Measurements from ENCODE around the gene ADGRG1. TPM values are rescaled to one million over a fixed set of nuclear protein-coding genes. Genes with fewer than 3 reads are reported as not detected.

The ADGRG1 gene
- total RNA-seq, 1 experiment from 2014 or later, result 2.0 TPM

GRCh38 chr16:57646388-57647039 is 18.1 kb downstream of the ADGRG1 start (continued):
- TF ChIP-seq ARID4B (CRISPR knock-in tag; IDR thresholded peaks at IDR 0.05; ENCODE audit: borderline replicate concordance) (no peak), STAT6 (CRISPR knock-in tag; conservative IDR thresholded peaks at IDR 0.05; ENCODE audit: low read depth) (no peak)

- Mint-ChIP-seq H3K4me3 (no peak overlapping the region), H3K27me3 (ENCODE audit: low read depth) (no peaks in the 10 kb centered on the region; the same call in 1 of the 2 replicates), H3K36me3 (no peaks in the 10 kb centered on the region), H3K9me3 (no peaks in the 10 kb centered on the region), H3K4me1 (no peaks in the 10 kb centered on the region), H3K27ac (no peak overlapping the region)
- TF ChIP-seq GABPB1 (CRISPR knock-in tag; IDR thresholded peaks at IDR 0.05), result no peak
- TF ChIP-seq STAT6 (CRISPR knock-in tag; conservative IDR thresholded peaks at IDR 0.05; ENCODE audit: low read depth), result no peak
- ATAC-seq, result no peak
- no peak for DNase-seq (ENCODE audit: low spot score)
- ChIA-PET CTCF (interaction anchor here (0.6 to 5.5 kb wide), 12 partner anchors 17 to 88 kb away, joined by 3 to 53 read pairs (median 8); partner anchors contain the start of genes ADGRG1 and KATNB1), POLR2A (interaction anchor here (0.6 to 0.7 kb wide), 2 partner anchors 62 to 110 kb away, joined by 3 to 6 read pairs; no protein-coding TSS in a partner anchor)
Measured at GRCh38 chr16:57647136-57647875, 18.9 kb downstream of the ADGRG1 start.

- ATAC-seq, result no peak
- CTCF ChIA-PET, result interaction anchor here (0.6 to 5.5 kb wide), 15 partner anchors 9 to 71 kb away, joined by 3 to 53 read pairs (median 10); partner anchors contain the start of gene ADGRG3
- POLR2A ChIA-PET, result no interaction called here
Measured at GRCh38 chr16:57648125-57648524, 19.7 kb downstream of the ADGRG1 start.

More at GRCh38 chr16:57648125-57648524, 19.7 kb downstream of the ADGRG1 start:
- no peaks in the 10 kb centered on the region for H3K9me3 Mint-ChIP-seq
- no peaks in the 10 kb centered on the region for H3K36me3 Mint-ChIP-seq
- TF ChIP-seq EMX1 (CRISPR knock-in tag; IDR thresholded peaks at IDR 0.05) (no peak), ARID4B (CRISPR knock-in tag; IDR thresholded peaks at IDR 0.05; ENCODE audit: borderline replicate concordance) (no peak), ZNF263 (CRISPR knock-in tag; IDR thresholded peaks at IDR 0.05; ENCODE audit: low read depth) (no peak), MXD4 (CRISPR knock-in tag; IDR thresholded peaks at IDR 0.05; ENCODE audit: borderline replicate concordance) (no peak)
- no peaks in the 10 kb centered on the region; the same call in 1 of the 2 replicates for H3K27me3 Mint-ChIP-seq (ENCODE audit: low read depth)
- no peaks in the 10 kb centered on the region for H3K4me1 Mint-ChIP-seq
- no peak overlapping the region; the same call in 1 of the 2 replicates for H3K27ac Mint-ChIP-seq
- no peak for DNase-seq (ENCODE audit: low spot score)
- H3K4me3 Mint-ChIP-seq, result no peak overlapping the region
